HG03442 (cell line): ENCODE measurements around the gene CBX4.
A peak's percentile ranks its signal among the peaks of the same experiment; 100 is the strongest.

Source experiments
- ATAC-seq: cut with Tn5 transposase; IDR thresholded peaks from one replicate; pipeline ENCODE4 v1.9.1; 2021; ENCODE audit warnings: mild to moderate bottlenecking, moderate library complexity; ENCODE audit not compliant: unreplicated experiment

Gene CBX4

GRCh38 chr17:79839356-79840268 is at the start of gene CBX4:
Gene CBX4 (minus strand): TSS chr17:79839440. CDS start chr17:79839251, 189 bp downstream.
- peak; percentile 59 for ATAC-seq

GRCh38 chr17:79888009-79888540 is 48.8 kb upstream of the CBX4 start:
- ATAC-seq = no peak

- no peak for ATAC-seq
Observed at GRCh38 chr17:79887451-79887991, 48.3 kb upstream of the CBX4 start.

GRCh38 chr17:79883202-79883601 is 44.0 kb upstream of the CBX4 start:
- ATAC-seq = no peak

DNA sequence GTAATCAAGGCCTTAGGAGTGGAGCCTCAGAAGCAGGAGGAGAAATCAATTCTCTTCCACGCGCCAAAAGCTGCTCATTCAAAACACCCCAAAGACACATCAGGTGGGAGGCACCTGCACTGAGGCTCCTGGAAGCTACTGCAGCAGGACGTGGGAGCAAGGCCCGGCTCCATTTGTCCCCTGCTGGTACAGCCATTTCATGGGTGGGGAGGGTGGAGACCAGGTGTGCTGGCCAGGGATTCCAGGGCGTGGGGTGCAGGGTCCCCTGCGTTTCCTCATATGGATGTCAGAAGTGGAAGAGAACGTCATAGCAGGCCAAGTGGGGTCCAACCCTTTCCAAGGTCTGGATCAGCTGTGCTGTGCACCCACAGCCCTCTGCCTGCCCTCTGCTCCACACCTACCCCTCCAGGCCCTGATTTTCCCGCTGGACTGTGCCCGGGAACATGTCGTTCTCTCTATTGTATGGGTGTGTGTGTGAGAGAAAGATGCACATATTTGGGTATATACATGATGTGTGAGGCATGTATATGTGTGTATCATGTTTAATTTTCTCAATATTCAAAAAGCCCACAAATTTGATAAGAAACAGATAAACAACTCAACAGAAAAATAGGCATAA is 39.2 kb upstream of the CBX4 start:
- ATAC-seq = no peak

DNA sequence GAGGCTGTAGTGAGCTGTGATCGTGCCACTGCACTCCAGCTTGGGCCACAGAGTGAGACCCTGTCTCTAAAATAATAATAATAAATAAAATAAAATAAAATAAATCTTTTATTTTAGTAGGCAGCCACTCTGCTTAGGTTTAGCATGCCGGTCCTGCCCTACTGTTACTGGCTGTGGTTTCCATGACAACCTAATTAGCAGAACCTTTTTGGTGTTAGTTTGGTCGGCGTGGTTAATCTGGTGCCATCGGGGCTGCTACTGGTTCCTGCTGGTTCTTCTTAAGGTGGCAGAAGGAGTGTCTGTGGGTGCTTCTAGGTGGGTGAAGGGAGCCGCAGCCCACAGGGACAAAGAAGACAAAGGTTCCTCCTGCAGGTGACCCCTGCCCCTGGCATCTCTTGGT is 37.8 kb upstream of the CBX4 start:
- ATAC-seq = no peak

- no peak for ATAC-seq
Observed at GRCh38 chr17:79875511-79875910, 36.3 kb upstream of the CBX4 start.

GRCh38 chr17:79874329-79874981 is 35.2 kb upstream of the CBX4 start:
- no peak for ATAC-seq

GRCh38 chr17:79873583-79873982 is 34.3 kb upstream of the CBX4 start:
- ATAC-seq = no peak

GRCh38 chr17:79872762-79873161 is 33.5 kb upstream of the CBX4 start:
- no peak for ATAC-seq

DNA sequence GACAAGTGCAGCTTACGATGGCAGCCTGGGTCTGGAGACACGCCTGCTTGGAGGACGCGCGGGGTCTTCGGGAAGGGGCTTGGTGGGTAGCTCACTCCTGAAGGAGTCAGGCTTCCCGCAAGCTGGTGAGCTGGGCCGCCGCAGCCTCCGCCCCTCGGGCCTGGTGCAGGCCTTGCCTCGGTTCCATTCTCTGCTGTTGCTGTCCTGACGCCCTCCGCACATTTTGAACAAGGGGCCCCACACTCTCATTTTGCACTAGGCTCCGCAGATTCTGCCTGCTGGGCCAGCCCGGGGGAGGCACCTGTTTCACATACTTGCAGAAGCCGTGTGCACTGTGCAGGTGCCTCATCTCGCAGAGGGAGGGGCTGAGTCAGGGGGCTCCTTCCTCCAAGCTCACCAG is 31.9 kb upstream of the CBX4 start:
- ATAC-seq = no peak

- no peak for ATAC-seq
Observed at GRCh38 chr17:79870540-79870939, 31.3 kb upstream of the CBX4 start.

DNA sequence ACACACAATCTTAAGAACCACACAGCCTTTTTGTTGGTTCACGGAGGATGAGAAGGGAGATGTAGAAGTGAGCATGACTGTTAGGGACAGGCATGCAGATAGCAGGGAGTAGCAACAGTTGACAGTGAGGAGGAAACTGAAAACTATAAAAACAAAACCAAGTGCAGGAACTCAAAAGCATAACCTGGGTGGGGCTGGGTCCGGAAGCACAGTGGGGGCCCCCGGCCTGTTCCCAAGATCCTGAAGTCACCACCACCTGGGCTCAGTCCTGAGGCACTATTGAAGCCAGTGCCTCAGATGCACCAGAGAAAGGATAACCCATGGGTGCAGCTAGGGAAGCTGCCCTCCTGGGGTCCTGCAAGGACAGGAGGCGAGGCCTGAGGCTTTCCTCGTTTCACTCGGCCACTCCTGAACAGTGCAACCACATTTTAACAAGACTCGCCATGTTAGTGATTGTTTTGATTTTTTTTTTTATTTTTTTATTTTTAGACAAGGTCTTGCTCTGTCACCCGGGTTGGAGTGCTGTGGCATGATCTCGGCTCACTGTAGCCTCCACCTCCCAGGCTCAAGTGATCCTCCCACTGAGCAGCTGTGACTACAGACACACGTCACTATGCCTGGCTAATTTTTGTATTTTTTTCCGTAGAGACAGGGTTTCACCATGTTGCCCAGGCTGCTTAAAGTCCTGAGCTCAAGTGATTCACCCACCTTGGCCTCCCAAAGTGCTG is 27.7 kb upstream of the CBX4 start:
- ATAC-seq = no peak

DNA sequence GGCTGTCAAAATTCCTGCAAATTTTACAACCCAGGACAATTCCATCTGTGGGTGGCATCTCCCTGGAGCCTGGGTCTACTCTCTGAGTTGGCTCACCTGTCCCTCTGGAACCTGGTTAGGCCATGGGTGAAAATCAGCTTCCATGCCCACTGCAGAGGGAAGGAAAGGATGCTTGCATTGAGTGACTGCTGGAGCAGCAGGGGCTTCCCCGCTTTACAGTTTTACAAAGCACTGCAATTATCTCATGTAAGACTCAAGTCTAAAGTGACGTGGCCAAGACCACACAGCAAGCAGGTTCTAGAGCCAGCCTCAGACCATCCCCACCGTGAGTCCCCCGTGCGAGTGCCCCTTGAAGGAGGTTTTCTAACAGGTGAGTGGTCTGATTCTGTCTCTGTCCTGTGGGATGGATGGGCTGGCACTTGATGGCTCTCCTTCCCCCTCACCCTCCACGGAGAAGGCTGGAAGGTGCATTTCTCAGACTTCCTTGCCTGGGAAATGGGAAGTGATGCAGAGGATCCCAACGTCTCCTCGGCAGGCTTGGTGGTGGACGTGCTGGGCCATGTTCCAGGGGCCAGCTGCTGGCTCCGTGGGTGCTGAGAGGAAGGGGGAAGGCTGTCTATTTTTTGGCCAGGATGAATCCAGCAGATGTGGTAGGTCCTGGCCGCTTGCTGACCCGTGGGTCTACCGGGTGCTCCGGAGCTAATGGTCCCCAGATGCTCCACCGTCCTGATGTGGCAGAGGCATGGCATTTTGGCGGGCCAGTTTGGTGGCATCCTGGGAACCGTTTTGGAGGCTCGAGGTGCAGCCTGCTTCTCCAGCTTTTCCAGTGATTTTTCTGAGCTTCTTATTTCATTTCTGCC is 26.3 kb upstream of the CBX4 start:
- no peak for ATAC-seq

DNA sequence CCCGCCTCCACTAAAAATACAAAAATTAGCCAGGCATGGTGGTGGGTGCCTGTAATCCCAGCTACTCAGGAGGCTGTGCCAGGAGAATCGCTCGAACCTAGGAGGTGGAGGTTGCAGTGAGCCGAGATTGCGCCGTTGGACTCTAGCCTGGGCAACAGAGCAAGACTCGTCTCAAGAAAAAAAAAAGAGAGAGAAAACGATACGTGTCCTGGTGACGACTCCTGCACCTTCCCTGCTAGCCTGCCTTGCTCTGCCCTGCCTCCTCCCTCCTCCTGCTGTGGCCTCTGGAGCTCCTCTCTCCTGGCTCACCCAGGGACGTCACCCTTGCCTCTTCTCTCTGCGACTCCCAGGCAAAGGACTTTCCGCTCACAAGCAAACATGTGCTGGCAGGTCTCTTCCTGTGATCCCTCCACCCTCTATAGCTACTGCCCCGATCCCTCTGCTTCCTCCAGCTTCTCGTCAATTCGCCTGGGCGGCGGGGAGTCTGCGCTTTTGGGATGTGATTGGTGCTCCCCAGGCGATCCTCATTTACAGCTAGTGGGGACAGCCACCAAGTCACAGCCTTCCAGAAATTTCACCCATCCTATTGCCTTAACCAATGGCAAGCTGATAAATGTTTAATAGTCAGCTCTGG is 25.5 kb upstream of the CBX4 start:
- ATAC-seq = no peak

GRCh38 chr17:79864147-79864546 is 24.9 kb upstream of the CBX4 start:
- no peak for ATAC-seq

- ATAC-seq = no peak
Observed at GRCh38 chr17:79862771-79863440, 23.7 kb upstream of the CBX4 start.

GRCh38 chr17:79862238-79862637 is 23.0 kb upstream of the CBX4 start:
- ATAC-seq = no peak
